GM12801 (cell line): ENCODE results near the gene SLC13A5.

Source experiments
- TF ChIP-seq, protein P1 (sequence below): IDR thresholded peaks from one replicate; pipeline ENCODE4 v1.5.1; 2011; ENCODE audit warnings: control low read depth; ENCODE audit not compliant: insufficient read length; ENCODE audit errors: extremely low read depth

SLC13A5 gene

DNA sequence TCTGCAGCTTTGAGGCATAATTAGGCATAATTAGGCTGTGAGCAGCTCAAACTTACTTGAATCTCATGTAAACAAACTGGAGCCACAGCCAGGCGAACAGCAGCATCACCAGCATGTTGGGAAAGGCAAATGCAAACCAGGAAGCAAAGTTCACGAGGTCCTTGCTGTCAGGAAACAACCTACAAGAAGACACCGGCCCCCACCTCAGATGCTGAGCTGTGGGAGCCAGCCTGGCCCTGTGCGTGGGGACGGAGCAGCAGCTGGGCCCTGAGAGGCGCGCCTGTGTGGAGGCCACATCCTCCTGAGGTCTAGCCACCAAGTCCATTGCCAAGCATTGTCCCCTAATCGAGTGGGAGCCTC, 12.2 kb downstream of the SLC13A5 start:
- TF ChIP-seq, protein P1, sequence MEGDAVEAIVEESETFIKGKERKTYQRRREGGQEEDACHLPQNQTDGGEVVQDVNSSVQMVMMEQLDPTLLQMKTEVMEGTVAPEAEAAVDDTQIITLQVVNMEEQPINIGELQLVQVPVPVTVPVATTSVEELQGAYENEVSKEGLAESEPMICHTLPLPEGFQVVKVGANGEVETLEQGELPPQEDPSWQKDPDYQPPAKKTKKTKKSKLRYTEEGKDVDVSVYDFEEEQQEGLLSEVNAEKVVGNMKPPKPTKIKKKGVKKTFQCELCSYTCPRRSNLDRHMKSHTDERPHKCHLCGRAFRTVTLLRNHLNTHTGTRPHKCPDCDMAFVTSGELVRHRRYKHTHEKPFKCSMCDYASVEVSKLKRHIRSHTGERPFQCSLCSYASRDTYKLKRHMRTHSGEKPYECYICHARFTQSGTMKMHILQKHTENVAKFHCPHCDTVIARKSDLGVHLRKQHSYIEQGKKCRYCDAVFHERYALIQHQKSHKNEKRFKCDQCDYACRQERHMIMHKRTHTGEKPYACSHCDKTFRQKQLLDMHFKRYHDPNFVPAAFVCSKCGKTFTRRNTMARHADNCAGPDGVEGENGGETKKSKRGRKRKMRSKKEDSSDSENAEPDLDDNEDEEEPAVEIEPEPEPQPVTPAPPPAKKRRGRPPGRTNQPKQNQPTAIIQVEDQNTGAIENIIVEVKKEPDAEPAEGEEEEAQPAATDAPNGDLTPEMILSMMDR = no peak

DNA sequence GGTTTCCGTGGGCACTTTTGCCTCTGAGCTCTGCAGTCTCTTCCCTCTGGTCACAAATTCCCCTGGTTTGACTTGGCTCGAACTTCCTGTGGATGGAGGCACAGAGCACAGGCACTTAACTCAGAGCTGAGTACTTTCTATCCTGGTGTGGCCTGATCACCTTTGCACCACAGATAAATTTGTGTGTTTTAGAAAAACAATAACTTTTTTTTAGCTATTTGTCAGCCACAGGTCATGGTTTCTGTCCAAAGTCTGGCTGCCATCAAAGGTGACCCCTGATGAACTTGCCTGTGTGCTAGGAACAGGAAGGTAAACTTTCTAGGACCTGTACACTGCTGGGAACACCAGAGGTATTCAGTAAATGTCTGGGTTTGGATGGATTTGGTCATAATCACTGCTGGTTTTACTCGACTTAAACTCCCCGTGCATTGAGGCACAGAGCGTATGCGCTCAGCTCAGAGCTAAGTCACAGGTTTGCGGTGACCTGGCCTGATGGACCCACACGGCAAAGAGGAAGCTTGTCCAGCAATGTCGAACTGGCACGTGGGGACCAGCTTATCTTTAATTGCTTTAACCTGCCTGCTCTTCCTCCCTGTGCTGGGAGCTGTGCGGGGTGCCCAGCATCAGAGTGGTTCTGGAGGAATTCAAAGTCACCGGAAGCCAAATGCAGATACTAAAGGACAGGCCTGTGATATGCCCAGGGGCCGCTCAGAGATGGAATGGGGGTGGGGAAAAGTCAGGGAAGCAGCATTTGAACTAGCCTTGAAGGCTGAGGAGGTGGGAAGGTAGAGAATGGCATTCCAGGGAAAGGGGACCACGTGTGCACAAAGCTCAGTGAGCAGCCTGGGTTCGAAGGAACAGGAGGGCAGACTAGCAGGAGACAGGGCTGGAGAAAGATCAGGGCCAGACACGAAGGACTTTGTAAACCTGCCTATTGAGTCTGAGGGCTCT, 12.9 kb downstream of the SLC13A5 start:
- TF ChIP-seq, protein P1 = no peak

DNA sequence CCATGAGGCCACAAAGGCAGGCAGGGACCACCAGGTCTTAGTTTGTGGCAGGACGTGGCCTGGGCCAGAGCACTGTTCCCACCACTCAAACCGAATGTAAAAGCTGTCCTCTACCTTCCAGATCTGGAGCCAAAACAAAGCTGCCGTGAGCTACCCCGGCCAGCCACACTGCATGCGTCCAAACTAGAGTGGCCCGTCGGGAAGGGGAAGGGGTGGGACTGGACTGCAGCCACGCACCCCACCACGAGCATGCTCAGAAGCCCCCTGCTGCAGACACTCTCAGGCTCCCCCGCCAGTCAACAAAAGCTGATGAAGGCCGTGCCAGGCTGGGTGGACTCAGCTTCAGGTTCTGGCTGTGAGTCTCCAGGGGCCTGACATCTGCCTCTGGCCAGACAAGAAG, 15.2 kb downstream of the SLC13A5 start:
- TF ChIP-seq, protein P1 = no peak

DNA sequence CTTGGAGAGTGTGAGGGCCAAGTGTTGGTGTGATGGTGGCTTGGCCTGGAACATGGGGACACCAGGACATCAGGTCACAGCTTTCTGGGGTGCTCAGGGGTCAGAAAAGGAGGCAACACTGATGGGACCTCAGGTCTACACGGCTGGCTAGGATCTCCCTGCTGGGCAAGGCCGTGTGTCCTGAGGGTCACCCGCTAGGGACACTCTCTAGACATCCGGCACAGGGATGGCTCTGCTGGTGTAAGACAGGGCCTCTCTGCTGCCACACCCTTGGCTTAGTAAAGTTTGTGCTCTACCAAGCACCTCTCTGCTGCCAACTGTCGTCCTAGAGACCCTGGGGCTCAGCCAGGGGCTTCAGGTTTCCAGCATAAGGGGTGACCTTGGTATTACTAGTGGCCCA, 16.3 kb downstream of the SLC13A5 start:
- TF ChIP-seq, protein P1 = no peak

DNA sequence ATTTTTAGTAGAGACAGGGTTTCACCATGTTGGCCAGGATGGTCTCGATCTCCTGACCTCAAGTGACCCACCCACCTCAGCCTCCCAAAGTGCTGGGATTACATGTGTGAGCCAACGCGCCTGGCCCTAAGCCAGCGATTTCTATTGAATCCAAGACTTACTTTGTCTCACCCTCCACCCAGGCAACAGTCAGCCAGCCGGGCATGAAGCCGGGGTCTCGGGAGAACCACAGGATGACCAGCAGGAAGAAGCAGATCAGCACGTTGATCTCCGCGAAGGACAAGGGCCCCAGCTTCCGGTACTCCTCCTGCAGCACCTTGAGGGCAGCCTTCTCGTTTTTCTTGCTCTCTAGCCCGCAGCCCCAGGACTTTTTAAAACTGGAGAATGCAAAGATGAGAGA, 17.6 kb downstream of the SLC13A5 start:
- TF ChIP-seq, protein P1 = no peak

DNA sequence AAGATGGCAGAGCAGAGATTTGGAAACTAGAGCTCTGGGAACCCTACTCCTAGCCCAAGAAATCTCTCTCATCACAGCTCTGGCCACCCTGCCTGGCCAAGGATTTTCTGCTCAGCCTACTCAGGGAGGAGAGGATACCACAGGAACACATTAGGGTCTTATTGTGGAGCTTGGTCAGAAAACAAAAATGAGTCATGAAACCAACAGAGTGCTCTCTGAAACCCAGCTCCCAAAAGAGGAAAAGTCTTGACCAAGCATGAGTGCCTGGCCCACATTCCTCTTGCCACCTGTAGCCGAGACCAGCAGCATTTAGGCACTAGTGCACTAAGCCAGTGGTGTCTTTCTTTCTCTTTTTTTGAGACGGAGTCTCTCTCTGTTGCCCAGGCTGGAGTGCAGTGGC, 18.1 kb downstream of the SLC13A5 start:
- TF ChIP-seq, protein P1 = no peak

DNA sequence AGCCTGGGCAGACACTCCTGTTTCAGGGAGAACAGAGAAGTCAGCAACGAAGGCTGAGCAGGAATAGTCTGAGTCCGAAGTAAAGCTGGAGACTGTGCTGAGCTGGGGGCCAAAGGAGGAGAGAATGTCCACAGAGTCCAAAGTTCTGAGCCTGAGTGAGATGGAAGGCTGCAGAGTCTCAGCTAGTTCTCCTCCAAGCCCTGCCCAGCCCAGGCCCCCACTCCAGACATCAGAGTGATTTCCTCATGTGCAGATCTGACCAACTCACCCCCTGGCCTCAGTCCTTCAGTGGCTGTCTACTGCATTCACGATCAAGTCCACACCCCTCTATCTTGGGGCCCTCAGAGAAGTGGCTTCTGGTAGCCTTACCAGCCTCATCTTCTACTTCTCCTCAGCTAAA, 21.6 kb downstream of the SLC13A5 start:
- TF ChIP-seq, protein P1 = no peak
